ENCODE measurements around the gene TSPEAR.

- TF ChIP-seq, protein P1, sequence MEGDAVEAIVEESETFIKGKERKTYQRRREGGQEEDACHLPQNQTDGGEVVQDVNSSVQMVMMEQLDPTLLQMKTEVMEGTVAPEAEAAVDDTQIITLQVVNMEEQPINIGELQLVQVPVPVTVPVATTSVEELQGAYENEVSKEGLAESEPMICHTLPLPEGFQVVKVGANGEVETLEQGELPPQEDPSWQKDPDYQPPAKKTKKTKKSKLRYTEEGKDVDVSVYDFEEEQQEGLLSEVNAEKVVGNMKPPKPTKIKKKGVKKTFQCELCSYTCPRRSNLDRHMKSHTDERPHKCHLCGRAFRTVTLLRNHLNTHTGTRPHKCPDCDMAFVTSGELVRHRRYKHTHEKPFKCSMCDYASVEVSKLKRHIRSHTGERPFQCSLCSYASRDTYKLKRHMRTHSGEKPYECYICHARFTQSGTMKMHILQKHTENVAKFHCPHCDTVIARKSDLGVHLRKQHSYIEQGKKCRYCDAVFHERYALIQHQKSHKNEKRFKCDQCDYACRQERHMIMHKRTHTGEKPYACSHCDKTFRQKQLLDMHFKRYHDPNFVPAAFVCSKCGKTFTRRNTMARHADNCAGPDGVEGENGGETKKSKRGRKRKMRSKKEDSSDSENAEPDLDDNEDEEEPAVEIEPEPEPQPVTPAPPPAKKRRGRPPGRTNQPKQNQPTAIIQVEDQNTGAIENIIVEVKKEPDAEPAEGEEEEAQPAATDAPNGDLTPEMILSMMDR (IDR thresholded peaks at IDR 0.05; ENCODE audit: insufficient read depth, low read length, poor library complexity, severe bottlenecking) = no peak
- TF ChIP-seq EZH2phosphoT487 (conservative IDR thresholded peaks at IDR 0.05; ENCODE audit: low read length) = no peak
Observed at GRCh38 chr21:44499211-44499560, 212.2 kb downstream of the TSPEAR start.

All from SU-DHL-6 (cell line).